ENCODE data around the gene PIGU. TPM values are rescaled to one million over a fixed set of nuclear protein-coding genes. Genes with fewer than 3 reads are reported as not detected.

PIGU gene
- total and polyA plus RNA-seq, 9 of the 15 experiments (the other 6 are each of a cell fraction or from before 2014, with no cell fraction given), result 6.5 to 100 (median 28.1) TPM

DNA sequence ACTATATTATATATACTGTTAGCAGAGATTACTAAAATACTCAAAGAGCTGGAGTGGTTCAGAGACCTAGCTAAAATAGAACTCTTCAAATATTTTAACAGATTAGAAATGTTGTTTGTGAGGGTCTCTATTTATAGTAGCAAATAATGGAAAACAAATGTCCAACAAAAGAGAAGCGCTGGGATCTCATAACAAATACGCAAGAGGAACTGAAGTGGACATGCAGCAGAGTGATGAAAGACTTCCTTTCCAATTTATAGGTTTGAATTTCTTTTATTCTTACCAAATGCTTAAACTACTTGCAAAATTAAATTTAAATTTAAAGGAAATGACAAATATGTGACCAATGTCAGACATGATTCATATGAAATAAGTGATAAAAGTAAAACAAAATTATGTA lies 49.9 kb downstream of the PIGU start:
- POLR2A ChIA-PET, result interaction anchor here (1.4 kb wide), 1 partner anchor 8 kb away, joined by 4 read pairs; no protein-coding TSS in a partner anchor

DNA sequence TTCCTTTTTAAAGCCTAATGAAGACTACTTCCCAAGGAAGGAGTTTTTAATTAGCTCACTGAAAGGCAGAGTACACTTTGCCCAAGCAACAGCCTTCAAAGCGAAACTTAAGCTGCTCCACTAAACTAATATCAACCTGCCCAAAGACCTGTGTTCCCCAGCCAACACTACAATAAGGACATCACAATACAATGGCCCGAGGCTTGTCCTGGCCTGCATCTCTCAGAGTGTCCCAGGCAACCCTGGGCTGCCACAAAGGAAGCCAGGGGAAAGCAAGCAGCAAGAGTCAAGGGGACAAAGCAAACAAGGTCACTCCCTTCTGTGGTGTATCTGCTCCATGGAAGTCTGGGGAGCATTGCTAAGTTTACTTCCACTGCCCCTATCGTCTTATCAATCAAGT lies 52.3 kb downstream of the PIGU start:
- TF ChIP-seq BMI1 (IDR thresholded peaks at IDR 0.05; ENCODE audit: low read length) (no peak), RBBP5 (IDR thresholded peaks at IDR 0.05; ENCODE audit: borderline replicate concordance, insufficient read depth, low read length, poor library complexity, severe bottlenecking) (no peak), ZNF57 (CRISPR knock-in tag; IDR thresholded peaks at IDR 0.05) (no peak)
- ATAC-seq, result no peak
- intact Hi-C loops (cut with micrococcal nuclease), result no loop called here
- 52% methylated on average over 3 of the region's 3 CpGs for WGBS (ENCODE audit: insufficient coverage, low coverage, missing lambda C conversion rate)
- Histone ChIP-seq H3K9me1 (ENCODE audit: control insufficient read depth, insufficient read depth, low read length) (no peaks in the 10 kb centered on the region), H4K20me1 (replicated peaks; ENCODE audit: control insufficient read depth, insufficient read depth, low read length) (no peaks in the 10 kb centered on the region), H3K36me3 (ENCODE audit: control insufficient read depth, insufficient read depth, low read length) (peaks cover 30% of the 10 kb centered on the region; the same call in 2 of the 3 replicates), H2AFZ (ENCODE audit: low read depth, low read length) (no peak overlapping the region), H3K27me3 (ENCODE audit: control insufficient read depth in 2 of 2, insufficient read depth in 2 of 2, low read length in 2 of 2) (no peaks in the 10 kb centered on the region; a peak in 1 of 5 replicates), H3K9me3 (replicated peaks; ENCODE audit: control insufficient read depth, insufficient read depth, low read depth, low read length) (no peaks in the 10 kb centered on the region), H3K4me1 (replicated peaks in 1 of 2; ENCODE audit: control insufficient read depth in 2 of 2, insufficient read depth in 2 of 2, low read length in 2 of 2) (peaks cover 0 to 5% of the 10 kb centered on the region in 2 experiments; a peak in 3 of 5 replicates), H3K79me2 (ENCODE audit: control insufficient read depth, insufficient read depth, low read length) (no peaks in the 10 kb centered on the region), H3K9ac (ENCODE audit: insufficient read depth in 1 of 2, low read depth in 2 of 2, low read length in 2 of 2) (no peak overlapping the region; a peak in 1 of 4 replicates), H3K27ac (ENCODE audit: extremely low read depth, low read depth, low read length) (no peak overlapping the region), H3K4me3 (no peak overlapping the region), H3K4me2 (ENCODE audit: insufficient read depth, low read length) (no peak overlapping the region)
- in situ Hi-C loops (cut with MboI), result no loop called here
- CTCF ChIA-PET (ENCODE audit: low intra/inter-chr PET ratio), result no interaction called here
- FAIRE-seq, result no peak
- no peak for DNase-seq (ENCODE audit: extremely low read depth in 1 of 4, low spot score in 3 of 4)
- POLR2A ChIA-PET, result no interaction called here
- no TSS peak for BruUV-seq (replicated peaks)

More for the DNA sequence above, 49.9 kb downstream of the PIGU start:
- intact Hi-C loops (cut with micrococcal nuclease), result no loop called here
- no peak overlapping the region for H3K4me3 ChIP-seq
- H3K27me3 ChIP-seq (ENCODE audit: control insufficient read depth in 2 of 2, insufficient read depth in 2 of 2, low read length in 2 of 2), result no peaks in the 10 kb centered on the region; a peak in 1 of 5 replicates
- no TSS peak for BruUV-seq (replicated peaks)
- no peaks in the 10 kb centered on the region for H3K9me1 ChIP-seq (ENCODE audit: control insufficient read depth, insufficient read depth, low read length)
- H3K4me2 ChIP-seq (ENCODE audit: insufficient read depth, low read length), result no peak overlapping the region
- H3K27ac ChIP-seq (ENCODE audit: extremely low read depth, low read depth, low read length), result no peak overlapping the region
- in situ Hi-C loops (cut with MboI), result no loop called here
- peaks cover 21% of the 10 kb centered on the region; the same call in 2 of the 3 replicates for H3K36me3 ChIP-seq (ENCODE audit: control insufficient read depth, insufficient read depth, low read length)
- H3K79me2 ChIP-seq (ENCODE audit: control insufficient read depth, insufficient read depth, low read length), result no peaks in the 10 kb centered on the region
- FAIRE-seq (no peak), DNase-seq (ENCODE audit: extremely low read depth in 1 of 4, low spot score in 3 of 4) (no peak), ATAC-seq (no peak)
- no peaks in the 10 kb centered on the region for H3K9me3 ChIP-seq (replicated peaks; ENCODE audit: control insufficient read depth, insufficient read depth, low read depth, low read length)
- no peaks in the 10 kb centered on the region for H4K20me1 ChIP-seq (replicated peaks; ENCODE audit: control insufficient read depth, insufficient read depth, low read length)
- H2AFZ ChIP-seq (ENCODE audit: low read depth, low read length), result no peak overlapping the region
- TF ChIP-seq EZH2 (IDR thresholded peaks at IDR 0.05; ENCODE audit: borderline replicate concordance, low read depth, low read length) (no peak), RCOR1 (IDR thresholded peaks at IDR 0.05; ENCODE audit: borderline replicate concordance in 1 of 2, low read depth in 2 of 2, low read length in 2 of 2) (no peak), ETS2 (tag; IDR thresholded peaks at IDR 0.05; ENCODE audit: borderline replicate concordance, poor library complexity, severe bottlenecking) (no peak)
- CTCF ChIA-PET (ENCODE audit: low intra/inter-chr PET ratio), result no interaction called here
- WGBS (ENCODE audit: insufficient coverage, low coverage, missing lambda C conversion rate), result 84% methylated on average over 2 of the region's 2 CpGs
- peaks cover 0 to 5% of the 10 kb centered on the region in 2 experiments; a peak in 3 of 5 replicates for H3K4me1 ChIP-seq (replicated peaks in 1 of 2; ENCODE audit: control insufficient read depth in 2 of 2, insufficient read depth in 2 of 2, low read length in 2 of 2)
- no peak overlapping the region for H3K9ac ChIP-seq (ENCODE audit: insufficient read depth in 1 of 2, low read depth in 2 of 2, low read length in 2 of 2)

Measured in K562 (cell line).